Type B pancreatic cell (in vitro differentiated cells): Measurements from ENCODE around the gene C10orf95. TPM values are rescaled to one million over a fixed set of nuclear protein-coding genes. Genes with fewer than 3 reads are reported as not detected.

Experiments
- DNase-seq: peaks from one replicate; pipeline ENCODE4 v3.0.0; 2021; ENCODE audit warnings: mixed read lengths; ENCODE audit not compliant: unreplicated experiment; ENCODE audit errors: extremely low spot score
- H3K27ac Mint-ChIP-seq: 2 replicates; pipeline ENCODE4 v1.8.0; 2021; ENCODE audit warnings: mild to moderate bottlenecking, mixed read lengths
- H3K27me3 Mint-ChIP-seq: 2 replicates; pipeline ENCODE4 v1.8.0; 2021; ENCODE audit warnings: mixed read lengths
- H3K36me3 Mint-ChIP-seq: 2 replicates; pipeline ENCODE4 v1.8.0; 2021; ENCODE audit warnings: mixed read lengths
- H3K4me1 Mint-ChIP-seq: one replicate; pipeline ENCODE4 v1.8.0; 2021; ENCODE audit warnings: mixed read lengths; ENCODE audit not compliant: unreplicated experiment
- H3K4me3 Mint-ChIP-seq: 2 replicates; pipeline ENCODE4 v1.8.0; 2021; ENCODE audit warnings: mild to moderate bottlenecking, mixed read lengths
- H3K9me3 Mint-ChIP-seq: 2 replicates; pipeline ENCODE4 v1.8.0; 2021; ENCODE audit warnings: mixed read lengths
- microRNA-seq: library from miRNA; unstranded; fragments of <30 nt; microRNA quantifications from one replicate; pipeline ENCODE4, GENCODE V29; 2020
- total RNA-seq: library from RNA; stranded (reverse); gene quantifications from 2 replicates; pipeline ENCODE4 v1.2.1, GENCODE V29; 2021; ENCODE audit warnings: low replicate concordance
- TF ChIP-seq, protein P1 (sequence below): fragments of 200-600 bp; sonication (generic); conservative IDR thresholded peaks from 2 replicates; pipeline ENCODE4 v1.5.0; 2021; ENCODE audit warnings: antibody characterized with exemption, mild to moderate bottlenecking

Gene C10orf95
- total RNA-seq, 1 donor from 2014 or later: 0.75 TPM

DNA sequence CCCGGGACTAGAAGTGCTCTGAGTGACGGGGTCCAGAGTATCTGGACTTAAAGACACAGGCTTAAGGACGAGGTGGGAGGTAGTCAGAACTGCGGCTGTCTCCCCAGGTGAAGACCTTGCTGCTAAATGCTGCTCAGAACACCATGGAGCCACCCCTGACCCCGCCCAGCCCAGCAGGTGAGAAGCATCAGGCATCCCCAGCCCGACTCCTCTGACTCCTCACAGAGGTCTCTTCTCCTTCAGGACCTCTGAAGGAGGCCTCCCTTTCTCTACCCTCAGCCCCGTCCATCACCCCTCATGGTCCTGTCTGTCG lies 50.0 kb downstream of the C10orf95 start:
- Mint-ChIP-seq H3K27me3 (peaks cover 8% of the 10 kb centered on the region), H3K4me1 (peaks cover 6% of the 10 kb centered on the region), H3K4me3 (peak overlapping the region; percentile 28), H3K36me3 (no peaks in the 10 kb centered on the region), H3K9me3 (no peaks in the 10 kb centered on the region), H3K27ac (no peak overlapping the region)
- DNase-seq: no peak
- TF ChIP-seq, protein P1, sequence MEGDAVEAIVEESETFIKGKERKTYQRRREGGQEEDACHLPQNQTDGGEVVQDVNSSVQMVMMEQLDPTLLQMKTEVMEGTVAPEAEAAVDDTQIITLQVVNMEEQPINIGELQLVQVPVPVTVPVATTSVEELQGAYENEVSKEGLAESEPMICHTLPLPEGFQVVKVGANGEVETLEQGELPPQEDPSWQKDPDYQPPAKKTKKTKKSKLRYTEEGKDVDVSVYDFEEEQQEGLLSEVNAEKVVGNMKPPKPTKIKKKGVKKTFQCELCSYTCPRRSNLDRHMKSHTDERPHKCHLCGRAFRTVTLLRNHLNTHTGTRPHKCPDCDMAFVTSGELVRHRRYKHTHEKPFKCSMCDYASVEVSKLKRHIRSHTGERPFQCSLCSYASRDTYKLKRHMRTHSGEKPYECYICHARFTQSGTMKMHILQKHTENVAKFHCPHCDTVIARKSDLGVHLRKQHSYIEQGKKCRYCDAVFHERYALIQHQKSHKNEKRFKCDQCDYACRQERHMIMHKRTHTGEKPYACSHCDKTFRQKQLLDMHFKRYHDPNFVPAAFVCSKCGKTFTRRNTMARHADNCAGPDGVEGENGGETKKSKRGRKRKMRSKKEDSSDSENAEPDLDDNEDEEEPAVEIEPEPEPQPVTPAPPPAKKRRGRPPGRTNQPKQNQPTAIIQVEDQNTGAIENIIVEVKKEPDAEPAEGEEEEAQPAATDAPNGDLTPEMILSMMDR: no peak

- Mint-ChIP-seq H3K9me3 (no peaks in the 10 kb centered on the region), H3K4me1 (peaks cover 9% of the 10 kb centered on the region), H3K27ac (no peak overlapping the region), H3K27me3 (peaks cover 3% of the 10 kb centered on the region), H3K36me3 (no peaks in the 10 kb centered on the region), H3K4me3 (no peak overlapping the region)
- no peak for DNase-seq
- TF ChIP-seq, protein P1: no peak
These were observed 50.6 kb downstream of the C10orf95 start for GRCh38 chr10:102400598-102401341.

DNA sequence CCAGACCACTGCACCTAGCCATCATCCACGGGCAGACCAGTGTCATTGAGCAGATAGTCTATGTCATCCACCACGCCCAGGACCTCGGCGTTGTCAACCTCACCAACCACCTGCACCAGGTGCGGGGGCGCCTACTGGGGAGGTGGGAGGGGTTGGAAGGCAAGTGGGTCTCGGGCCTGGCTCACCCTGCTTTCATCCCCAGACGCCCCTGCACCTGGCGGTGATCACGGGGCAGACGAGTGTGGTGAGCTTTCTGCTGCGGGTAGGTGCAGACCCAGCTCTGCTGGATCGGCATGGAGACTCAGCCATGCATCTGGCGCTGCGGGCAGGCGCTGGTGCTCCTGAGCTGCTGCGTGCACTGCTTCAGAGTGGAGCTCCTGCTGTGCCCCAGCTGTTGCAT lies 51.3 kb downstream of the C10orf95 start:
- TF ChIP-seq, protein P1: no peak
- Mint-ChIP-seq H3K4me3 (peak overlapping the region; percentile 79), H3K27ac (no peak overlapping the region), H3K36me3 (no peaks in the 10 kb centered on the region), H3K4me1 (peaks cover 9% of the 10 kb centered on the region), H3K9me3 (no peaks in the 10 kb centered on the region), H3K27me3 (no peaks in the 10 kb centered on the region)
- peak; percentile 66 for DNase-seq

Small RNAs within 50 kb of the gene (microRNA-seq; reads per million reads assigned to microRNA genes)
- gene MIR146B: 62.8 reads per million, percentile 57 among the genes with 10 or more reads in this experiment

Other genes starting within 250 kb of the C10orf95 start
- gene ELOVL3, start 225.2 kb downstream of the C10orf95 start, total RNA-seq: 0.22 TPM in 1 of 2 replicates, not detected in the other
- gene PITX3, start 210.0 kb downstream of the C10orf95 start, total RNA-seq: 0.34 TPM in 1 of 2 replicates, not detected in the other
- gene GBF1, start 206.0 kb downstream of the C10orf95 start, total RNA-seq: 48.7 and 61.9 TPM in 2 replicates
- gene NFKB2, start 55.8 kb downstream of the C10orf95 start, total RNA-seq: 29.7 and 47.1 TPM in 2 replicates
- gene PSD, start 32.8 kb downstream of the C10orf95 start, total RNA-seq: 7.8 and 9.3 TPM in 2 replicates
- gene FBXL15, start 30.7 kb downstream of the C10orf95 start, total RNA-seq: 14.8 and 19.0 TPM in 2 replicates
- gene CUEDC2, start 19.0 kb downstream of the C10orf95 start, total RNA-seq: 44.5 and 86.1 TPM in 2 replicates
- gene ACTR1A, start 51.2 kb upstream of the C10orf95 start, total RNA-seq: 73.1 and 95.4 TPM in 2 replicates
- 18.5 and 29.4 TPM in 2 replicates for gene SUFU, start 52.4 kb upstream of the C10orf95 start, total RNA-seq
- 81.6 and 124 TPM in 2 replicates for gene TRIM8, start 192.9 kb upstream of the C10orf95 start, total RNA-seq